ENCODE results near the gene BBOF1. TPM values are rescaled to one million over a fixed set of nuclear protein-coding genes. Genes with fewer than 3 reads are reported as not detected.

BBOF1 gene
- total and polyA plus RNA-seq, 2 of the 4 experiments (the other 2 are of a cell fraction): 1.6 TPM

DNA sequence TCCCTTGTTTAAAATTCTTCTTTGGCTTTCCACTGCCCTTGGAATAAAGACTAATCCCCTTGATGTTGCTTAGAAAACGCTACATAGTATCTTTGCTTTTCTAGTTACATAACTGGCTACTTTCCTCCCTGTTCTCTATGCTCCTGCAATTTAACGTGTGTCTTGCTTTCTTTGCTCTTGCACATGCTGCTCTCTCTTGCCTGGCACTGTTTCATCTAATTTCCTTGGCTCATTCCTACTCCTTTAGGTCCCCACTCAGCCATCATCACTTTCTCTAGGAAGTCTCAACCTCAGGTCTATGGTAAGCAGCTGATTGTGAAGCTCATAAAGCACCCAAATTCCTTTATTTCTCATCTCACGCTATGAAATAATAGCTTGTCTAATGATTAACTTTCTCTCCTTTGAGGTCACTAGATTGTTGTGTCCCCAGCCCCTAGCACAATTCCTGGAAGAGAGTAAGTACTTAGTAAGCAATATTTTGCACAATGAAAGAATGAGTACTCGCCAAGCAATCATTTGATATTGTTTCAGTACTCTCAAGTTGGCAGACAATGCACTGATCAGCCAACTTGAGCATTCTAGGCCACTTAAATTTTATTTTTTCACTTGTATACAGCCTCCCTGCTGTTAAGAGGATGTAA is 61.8 kb downstream of the BBOF1 start:
- Histone ChIP-seq H3K9me1 (ENCODE audit: insufficient read depth, low read length) (no peaks in the 10 kb centered on the region), H3K14ac (replicated peaks; ENCODE audit: low read depth, low read length) (no peak overlapping the region), H2BK120ac (ENCODE audit: low read depth, low read length) (no peak overlapping the region), H2AK5ac (ENCODE audit: low read depth, low read length) (no peak overlapping the region), H3K79me1 (ENCODE audit: low read depth in 1 of 2, low read length in 2 of 2) (peaks cover 5 to 20% of the 10 kb centered on the region in 2 experiments; a peak in 3 of 4 replicates), H3K9me3 (ENCODE audit: control insufficient read depth, insufficient read depth, low read length) (no peaks in the 10 kb centered on the region), H3K4me3 (ENCODE audit: insufficient read depth, low read depth, low read length) (no peak overlapping the region), H2AFZ (replicated peaks; ENCODE audit: low read length, poor library complexity) (no peak overlapping the region), H4K20me1 (ENCODE audit: insufficient read depth, low read length) (no peaks in the 10 kb centered on the region), H3K4me1 (ENCODE audit: control insufficient read depth, insufficient read depth, low read length) (peaks cover 2% of the 10 kb centered on the region), H4K91ac (ENCODE audit: insufficient read depth, low read depth, low read length) (no peak overlapping the region), H3K36me3 (ENCODE audit: control insufficient read depth, insufficient read depth, low read length) (no peaks in the 10 kb centered on the region), H3K9ac (ENCODE audit: low read depth, low read length) (no peak overlapping the region), H3K27me3 (ENCODE audit: control insufficient read depth, insufficient read depth, low read length) (no peaks in the 10 kb centered on the region), H3K18ac (ENCODE audit: low read depth, low read length) (no peak overlapping the region), H3K27ac (ENCODE audit: insufficient read depth, low read length) (no peak overlapping the region), H2AK9ac (replicated peaks; ENCODE audit: low read depth, low read length, poor library complexity) (no peak overlapping the region), H2BK5ac (ENCODE audit: low read depth, low read length, poor library complexity, severe bottlenecking) (no peak overlapping the region), H3K4ac (ENCODE audit: low read depth, low read length) (no peak overlapping the region), H2BK15ac (ENCODE audit: low read depth, low read length) (no peak overlapping the region), H3K56ac (ENCODE audit: extremely low read depth, insufficient read depth, low read length) (no peak overlapping the region), H4K5ac (ENCODE audit: low read depth, low read length) (no peak overlapping the region), H3K4me2 (ENCODE audit: low read depth, low read length) (no peak overlapping the region), H2BK20ac (ENCODE audit: low read depth, low read length) (no peak overlapping the region), H3K23ac (ENCODE audit: low read depth, low read length) (no peak overlapping the region), H4K8ac (ENCODE audit: low read depth in 2 of 2, low read length in 2 of 2) (no peak overlapping the region)
- ChIA-PET POLR2A (ENCODE audit: unreplicated experiment) (no interaction called here), CTCF (no interaction called here)
- BruUV-seq (replicated peaks): no TSS peak
- dilution Hi-C loops (cut with HindIII; ENCODE audit: low sequenced_read_pairs, unreplicated experiment): no loop called here
- ATAC-seq (ENCODE audit: low read depth) (no peak), DNase-seq (no peak)
- TF ChIP-seq ELK1 (IDR thresholded peaks at IDR 0.05; ENCODE audit: borderline replicate concordance, low read depth, low read length): no peak
- TF ChIP-seq, protein P1, sequence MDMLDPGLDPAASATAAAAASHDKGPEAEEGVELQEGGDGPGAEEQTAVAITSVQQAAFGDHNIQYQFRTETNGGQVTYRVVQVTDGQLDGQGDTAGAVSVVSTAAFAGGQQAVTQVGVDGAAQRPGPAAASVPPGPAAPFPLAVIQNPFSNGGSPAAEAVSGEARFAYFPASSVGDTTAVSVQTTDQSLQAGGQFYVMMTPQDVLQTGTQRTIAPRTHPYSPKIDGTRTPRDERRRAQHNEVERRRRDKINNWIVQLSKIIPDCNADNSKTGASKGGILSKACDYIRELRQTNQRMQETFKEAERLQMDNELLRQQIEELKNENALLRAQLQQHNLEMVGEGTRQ (IDR thresholded peaks at IDR 0.05; ENCODE audit: low read depth, low read length): no peak
- no peak for TF ChIP-seq CHD1 (IDR thresholded peaks at IDR 0.05; ENCODE audit: low read depth, low read length)
- no peak for TF ChIP-seq FOS (IDR thresholded peaks at IDR 0.05; ENCODE audit: low read depth, low read length)
- TF ChIP-seq SMC3 (IDR thresholded peaks at IDR 0.05; ENCODE audit: low read depth, low read length): no peak
- TF ChIP-seq MAFK (IDR thresholded peaks at IDR 0.05; ENCODE audit: low read depth, low read length): no peak
- TF ChIP-seq RAD21 (IDR thresholded peaks at IDR 0.05; ENCODE audit: low read length): no peak
- TF ChIP-seq CEBPB (IDR thresholded peaks at IDR 0.05; ENCODE audit: low read depth, low read length): no peak
- TF ChIP-seq NFE2L2 (IDR thresholded peaks at IDR 0.05; ENCODE audit: low read depth, low read length): no peak
- intact Hi-C loops (cut with micrococcal nuclease): no loop called here
- WGBS, 2 experiments (ENCODE audit: extremely low coverage in 2 of 2, insufficient read length in 1 of 2): no CpG with 5 or more reads among the region's 4 CpGs
- in situ Hi-C loops (cut with MboI; ENCODE audit: low sequenced_read_pairs): no loop called here
